SK-N-SH (cell line): ENCODE data around the gene CEP250. TPM values are rescaled to one million over a fixed set of nuclear protein-coding genes. Genes with fewer than 3 reads are reported as not detected.
"Not testable (repeated sequence)": the region's sequence is repeated elsewhere in the genome, so short reads cannot be mapped to it uniquely, and the experiment has no call there.

Experiments
- CTCF ChIA-PET: fragments of 300-600, 350-600 bp; formaldehyde crosslinking; extraction: SDS; loops from one replicate; lab custom pipeline; 2021; lab: Yijun Ruan, JAX
- POLR2A ChIA-PET: fragments of 350-600 bp; sonication (Branson Sonifier 250); formaldehyde crosslinking; extraction: SDS; loops from one replicate; lab custom pipeline; 2020; ENCODE audit warnings: antibody characterized with exemption, inconsistent platforms; lab: Yijun Ruan, JAX
- DNase-seq: peaks from one replicate; pipeline ENCODE4 v3.0.0; 2012
- H2AFZ ChIP-seq: fragments of 200-600 bp; sonication (generic); 2 replicates; pipeline ENCODE4 v1.8.1; 2016; ENCODE audit warnings: antibody characterized with exemption, mild to moderate bottlenecking, low read depth
- H3F3A ChIP-seq: fragments of 200-600 bp; sonication (generic); replicated peaks from 2 replicates; pipeline ENCODE3; 2016; ENCODE audit warnings: antibody characterized with exemption, mild to moderate bottlenecking; ENCODE audit not compliant: insufficient read depth
- H3K27ac ChIP-seq, 2 experiments: fragments of 200-500 bp in 1 of 2; fragments of 200-600 bp in 1 of 2; sonication (Bioruptor generic) in 1 of 2; sonication (generic), shearing (Covaris generic) in 1 of 2; 2 replicates each; pipeline versions ENCODE4 v1.5.1 to v1.6.1; 2014 to 2016; ENCODE audit warnings: low read depth in 2 of 2, inconsistent platforms in 1 of 2, low read length in 1 of 2, mild to moderate bottlenecking in 1 of 2, mixed read lengths in 1 of 2
- H3K27me3 ChIP-seq: fragments of 200-600 bp; sonication (generic), shearing (Covaris generic); 2 replicates; pipeline ENCODE4 v1.6.1; 2016; ENCODE audit warnings: mixed run types; ENCODE audit not compliant: insufficient read depth
- H3K36me3 ChIP-seq, 2 experiments: fragments of 200-500 bp in 1 of 2; fragments of 200-600 bp in 1 of 2; sonication (Bioruptor generic) in 1 of 2; sonication (generic) in 1 of 2; replicated peaks in 1 of 2; 2 replicates each; pipeline versions ENCODE3 to v1.5.1; 2014 to 2016; ENCODE audit warnings: low read length in 1 of 2, mild to moderate bottlenecking in 1 of 2; ENCODE audit not compliant: insufficient read depth in 2 of 2, control insufficient read depth in 1 of 2
- H3K4me1 ChIP-seq, 2 experiments: fragments of 200-500 bp in 1 of 2; fragments of 200-600 bp in 1 of 2; sonication (Bioruptor generic) in 1 of 2; sonication (generic), shearing (Covaris generic) in 1 of 2; 2 replicates each; pipeline versions ENCODE4 v1.5.1 to v1.6.1; 2014 to 2016; ENCODE audit warnings: low read depth in 1 of 2, low read length in 1 of 2, mixed run types in 1 of 2; ENCODE audit not compliant: insufficient read depth in 2 of 2, control insufficient read depth in 1 of 2
- H3K4me2 ChIP-seq: fragments of 200-600 bp; sonication (generic), shearing (Covaris generic); 2 replicates; pipeline ENCODE4 v1.6.1; 2017; ENCODE audit warnings: mixed run types
- H3K4me3 ChIP-seq, 2 experiments: fragments of 200-500 bp in 1 of 2; fragments of 200-600 bp in 1 of 2; sonication (Bioruptor generic) in 1 of 2; sonication (generic), shearing (Covaris generic) in 1 of 2; 2 replicates each; pipeline versions ENCODE4 v1.5.1 to v1.8.1; 2014 to 2016; ENCODE audit warnings: low read depth in 2 of 2, inconsistent platforms in 1 of 2, low read length in 1 of 2, mild to moderate bottlenecking in 1 of 2, mixed read lengths in 1 of 2, moderate library complexity in 1 of 2
- H3K79me2 ChIP-seq: fragments of 200-600 bp; sonication (generic); 2 replicates; pipeline ENCODE4 v1.8.1; 2017; ENCODE audit warnings: mild to moderate bottlenecking; ENCODE audit not compliant: insufficient read depth
- H3K9ac ChIP-seq: fragments of 200-600 bp; sonication (generic); 2 replicates; pipeline ENCODE4 v1.6.1; 2017; ENCODE audit warnings: mixed run types
- H3K9me2 ChIP-seq: fragments of 200-600 bp; sonication (generic); 2 replicates; pipeline ENCODE4 v1.6.1; 2017; ENCODE audit warnings: mixed run types
- H3K9me3 ChIP-seq: fragments of 200-600 bp; sonication (generic); 2 replicates; pipeline ENCODE4 v1.6.1; 2017; ENCODE audit warnings: mixed run types, mild to moderate bottlenecking, moderate library complexity
- H4K20me1 ChIP-seq: fragments of 200-600 bp; sonication (generic); 2 replicates; pipeline ENCODE4 v1.6.1; 2017; ENCODE audit warnings: mild to moderate bottlenecking, mixed run types; ENCODE audit not compliant: insufficient read depth
- FOSL2 ChIP-seq: IDR thresholded peaks from 2 replicates; pipeline ENCODE4 v1.4.0; 2012; ENCODE audit warnings: low read depth, mild to moderate bottlenecking, moderate library complexity, borderline replicate concordance
- FOXM1 ChIP-seq: IDR thresholded peaks from 2 replicates; pipeline ENCODE4 v1.4.0; 2012; ENCODE audit warnings: low read depth, mild to moderate bottlenecking
- GATA2 ChIP-seq: sonication (generic); formaldehyde crosslinking; IDR thresholded peaks from 2 replicates; pipeline ENCODE4 v1.5.0; 2020; ENCODE audit warnings: mild to moderate bottlenecking, missing genetic modification reagents
- ZBTB33 ChIP-seq: IDR thresholded peaks from 2 replicates; pipeline ENCODE4 v1.4.0; 2012; ENCODE audit warnings: low read depth, borderline replicate concordance
- whole genome bisulfite sequencing: methylation state at CpG from one replicate; pipeline ENCODE4 v1.1.6; 2017; ENCODE audit warnings: low lambda C conversion rate; 5-methylcytosine and 5-hydroxymethylcytosine counted together
- polyA plus RNA-seq, 3 experiments: library from polyadenylated mRNA; depleted of rRNA; stranded (reverse); fragments of >200 nt; gene quantifications; 2 replicates each; pipeline ENCODE4 v1.2.3, GENCODE V29; 2012
- TF ChIP-seq, protein P1 (sequence below): IDR thresholded peaks from 2 replicates; pipeline ENCODE4 v1.4.0; 2012; ENCODE audit warnings: low read depth
- TF ChIP-seq, protein P2 (sequence below): IDR thresholded peaks from 2 replicates; pipeline ENCODE4 v1.6.1; 2012; ENCODE audit warnings: mild to moderate bottlenecking, low read depth, low read length, moderate library complexity

CEP250 gene
- polyA plus RNA-seq, 1 of the 3 experiments (the other 2 are of a cell fraction) = 13.3 TPM

GRCh38 chr20:35517125-35517524 is 61.7 kb downstream of the CEP250 start:
- POLR2A ChIA-PET = interaction anchor here (1.1 kb wide), 1 partner anchor 25 kb away, joined by 3 read pairs; the partner anchor contains the start of gene ERGIC3

GRCh38 chr20:35517767-35518166 is 62.4 kb downstream of the CEP250 start:
- not testable (repeated sequence) for H3K4me3 ChIP-seq, H3K36me3 ChIP-seq, H3K27ac ChIP-seq, H4K20me1 ChIP-seq, H3K27me3 ChIP-seq, H3K4me2 ChIP-seq, H3F3A ChIP-seq, H2AFZ ChIP-seq, DNase-seq, H3K9ac ChIP-seq, H3K9me3 ChIP-seq, H3K9me2 ChIP-seq, H3K79me2 ChIP-seq
- POLR2A ChIA-PET = interaction anchor here (1.1 kb wide), 1 partner anchor 24 kb away, joined by 3 read pairs; the partner anchor contains the start of gene ERGIC3
- H3K4me1 ChIP-seq = peaks cover 7 to 14% of the 10 kb centered on the region in 2 experiments; a peak in 3 of 4 replicates
- WGBS = 95% methylated on average over 5 of the region's 5 CpGs
- CTCF ChIA-PET = interaction anchor here (1.1 to 1.2 kb wide), 2 partner anchors 54 to 101 kb away, joined by 3 to 7 read pairs; no protein-coding TSS in a partner anchor

More at GRCh38 chr20:35517125-35517524, 61.7 kb downstream of the CEP250 start:
- H3K9ac ChIP-seq = no peak overlapping the region
- peaks cover 7 to 14% of the 10 kb centered on the region in 2 experiments; a peak in 3 of 4 replicates for H3K4me1 ChIP-seq
- H3K27ac ChIP-seq = no peak overlapping the region
- no peak overlapping the region for H3K4me3 ChIP-seq
- 50% methylated on average over 1 of the region's 1 CpG for WGBS
- H3K9me3 ChIP-seq = no peaks in the 10 kb centered on the region
- no peak overlapping the region for H2AFZ ChIP-seq
- no peaks in the 10 kb centered on the region for H3K79me2 ChIP-seq
- peaks cover 4 to 7% of the 10 kb centered on the region in 2 experiments for H3K36me3 ChIP-seq
- no peaks in the 10 kb centered on the region for H3K27me3 ChIP-seq
- CTCF ChIA-PET = interaction anchor here (1.1 to 1.7 kb wide), 2 partner anchors 21 to 53 kb away, joined by 3 to 7 read pairs; no protein-coding TSS in a partner anchor
- TF ChIP-seq GATA2 (CRISPR knock-in tag) (0 out of 2 replicates have a peak, but pooled peaks have one; percentile 13), FOSL2 (no peak)
- TF ChIP-seq, all 33 proteins: peak for 1
- DNase-seq = no peak
- no peak overlapping the region for H3K4me2 ChIP-seq
- H3F3A ChIP-seq = peaks cover 10% of the 10 kb centered on the region
- H4K20me1 ChIP-seq = no peaks in the 10 kb centered on the region
- no peaks in the 10 kb centered on the region for H3K9me2 ChIP-seq

GRCh38 chr20:35518955-35519354 is 63.6 kb downstream of the CEP250 start:
- WGBS = 86% methylated on average over 9 of the region's 9 CpGs
- no peak overlapping the region for H3K27ac ChIP-seq
- CTCF ChIA-PET = interaction anchor here (0.5 kb wide), 1 partner anchor 18 kb away, joined by 3 read pairs; no protein-coding TSS in a partner anchor
- H3K4me2 ChIP-seq = no peak overlapping the region
- H3F3A ChIP-seq = peaks cover 10% of the 10 kb centered on the region
- H3K79me2 ChIP-seq = no peaks in the 10 kb centered on the region
- no peak overlapping the region for H2AFZ ChIP-seq
- H4K20me1 ChIP-seq = no peaks in the 10 kb centered on the region
- no peak for DNase-seq
- peaks cover 7 to 14% of the 10 kb centered on the region in 2 experiments; a peak in 3 of 4 replicates for H3K4me1 ChIP-seq
- H3K9me2 ChIP-seq = no peaks in the 10 kb centered on the region
- H3K9me3 ChIP-seq = no peaks in the 10 kb centered on the region
- TF ChIP-seq, protein P1, sequence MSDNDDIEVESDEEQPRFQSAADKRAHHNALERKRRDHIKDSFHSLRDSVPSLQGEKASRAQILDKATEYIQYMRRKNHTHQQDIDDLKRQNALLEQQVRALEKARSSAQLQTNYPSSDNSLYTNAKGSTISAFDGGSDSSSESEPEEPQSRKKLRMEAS = no peak
- TF ChIP-seq, protein P2, sequence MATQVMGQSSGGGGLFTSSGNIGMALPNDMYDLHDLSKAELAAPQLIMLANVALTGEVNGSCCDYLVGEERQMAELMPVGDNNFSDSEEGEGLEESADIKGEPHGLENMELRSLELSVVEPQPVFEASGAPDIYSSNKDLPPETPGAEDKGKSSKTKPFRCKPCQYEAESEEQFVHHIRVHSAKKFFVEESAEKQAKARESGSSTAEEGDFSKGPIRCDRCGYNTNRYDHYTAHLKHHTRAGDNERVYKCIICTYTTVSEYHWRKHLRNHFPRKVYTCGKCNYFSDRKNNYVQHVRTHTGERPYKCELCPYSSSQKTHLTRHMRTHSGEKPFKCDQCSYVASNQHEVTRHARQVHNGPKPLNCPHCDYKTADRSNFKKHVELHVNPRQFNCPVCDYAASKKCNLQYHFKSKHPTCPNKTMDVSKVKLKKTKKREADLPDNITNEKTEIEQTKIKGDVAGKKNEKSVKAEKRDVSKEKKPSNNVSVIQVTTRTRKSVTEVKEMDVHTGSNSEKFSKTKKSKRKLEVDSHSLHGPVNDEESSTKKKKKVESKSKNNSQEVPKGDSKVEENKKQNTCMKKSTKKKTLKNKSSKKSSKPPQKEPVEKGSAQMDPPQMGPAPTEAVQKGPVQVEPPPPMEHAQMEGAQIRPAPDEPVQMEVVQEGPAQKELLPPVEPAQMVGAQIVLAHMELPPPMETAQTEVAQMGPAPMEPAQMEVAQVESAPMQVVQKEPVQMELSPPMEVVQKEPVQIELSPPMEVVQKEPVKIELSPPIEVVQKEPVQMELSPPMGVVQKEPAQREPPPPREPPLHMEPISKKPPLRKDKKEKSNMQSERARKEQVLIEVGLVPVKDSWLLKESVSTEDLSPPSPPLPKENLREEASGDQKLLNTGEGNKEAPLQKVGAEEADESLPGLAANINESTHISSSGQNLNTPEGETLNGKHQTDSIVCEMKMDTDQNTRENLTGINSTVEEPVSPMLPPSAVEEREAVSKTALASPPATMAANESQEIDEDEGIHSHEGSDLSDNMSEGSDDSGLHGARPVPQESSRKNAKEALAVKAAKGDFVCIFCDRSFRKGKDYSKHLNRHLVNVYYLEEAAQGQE = no peak
- no peak for TF ChIP-seq ZBTB33
- no peak for TF ChIP-seq FOXM1
- TF ChIP-seq, all 33 proteins: peak for 0
- peaks cover 0 to 1% of the 10 kb centered on the region in 2 experiments for H3K36me3 ChIP-seq
- POLR2A ChIA-PET = no interaction called here
- no peaks in the 10 kb centered on the region for H3K27me3 ChIP-seq
- no peak overlapping the region for H3K9ac ChIP-seq
- H3K4me3 ChIP-seq = no peak overlapping the region
